ENCODE data around the gene RRM1. TPM values are rescaled to one million over a fixed set of nuclear protein-coding genes. Genes with fewer than 3 reads are reported as not detected.

RRM1 gene
- total RNA-seq, 4 donors from 2014 or later = 69.8 to 137 (median 86.6) TPM

DNA sequence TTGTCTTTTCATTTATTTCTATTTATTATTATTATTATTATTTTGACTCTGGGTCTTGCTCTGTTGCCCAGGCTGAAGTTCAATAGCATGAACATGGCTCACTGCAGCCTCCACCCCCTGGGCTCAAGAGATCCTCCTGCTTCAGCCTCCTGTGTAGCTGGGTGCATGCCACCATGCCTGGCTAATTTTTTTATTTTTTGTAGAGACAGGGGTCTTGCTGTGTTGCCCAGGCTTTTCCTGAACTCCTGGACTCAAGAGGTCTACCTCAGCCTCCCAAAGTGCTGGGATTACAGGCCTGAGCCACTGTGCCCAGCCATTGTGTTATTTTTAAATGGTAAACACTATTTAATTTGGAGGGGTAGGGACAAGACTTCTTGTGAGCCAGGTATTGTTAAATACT is 23.3 kb upstream of the RRM1 start:
- TF ChIP-seq CTCF (IDR thresholded peaks at IDR 0.05) (no peak), POLR2A (IDR thresholded peaks at IDR 0.05) (no peak)
- intact Hi-C loops (cut with DNase I; ENCODE audit: low total_unique reads) = loop anchor here (5.0 kb wide), 1 partner anchor 219 kb away; no protein-coding TSS in a partner anchor
- no peak for DNase-seq (ENCODE audit: low spot score in 2 of 2)
- no peak overlapping the region for H3K4me3 ChIP-seq (ENCODE audit: low read depth, poor library complexity, severe bottlenecking)

GRCh38 chr11:4071914-4072313 is 22.7 kb upstream of the RRM1 start:
- no peak overlapping the region for H3K4me3 ChIP-seq (ENCODE audit: low read depth, poor library complexity, severe bottlenecking)
- TF ChIP-seq POLR2A (IDR thresholded peaks at IDR 0.05) (no peak), CTCF (IDR thresholded peaks at IDR 0.05) (no peak)
- intact Hi-C loops (cut with DNase I; ENCODE audit: low total_unique reads) = loop anchor here (5.0 kb wide), 1 partner anchor 220 kb away; no protein-coding TSS in a partner anchor
- DNase-seq (ENCODE audit: low spot score in 2 of 2) = no peak

DNA sequence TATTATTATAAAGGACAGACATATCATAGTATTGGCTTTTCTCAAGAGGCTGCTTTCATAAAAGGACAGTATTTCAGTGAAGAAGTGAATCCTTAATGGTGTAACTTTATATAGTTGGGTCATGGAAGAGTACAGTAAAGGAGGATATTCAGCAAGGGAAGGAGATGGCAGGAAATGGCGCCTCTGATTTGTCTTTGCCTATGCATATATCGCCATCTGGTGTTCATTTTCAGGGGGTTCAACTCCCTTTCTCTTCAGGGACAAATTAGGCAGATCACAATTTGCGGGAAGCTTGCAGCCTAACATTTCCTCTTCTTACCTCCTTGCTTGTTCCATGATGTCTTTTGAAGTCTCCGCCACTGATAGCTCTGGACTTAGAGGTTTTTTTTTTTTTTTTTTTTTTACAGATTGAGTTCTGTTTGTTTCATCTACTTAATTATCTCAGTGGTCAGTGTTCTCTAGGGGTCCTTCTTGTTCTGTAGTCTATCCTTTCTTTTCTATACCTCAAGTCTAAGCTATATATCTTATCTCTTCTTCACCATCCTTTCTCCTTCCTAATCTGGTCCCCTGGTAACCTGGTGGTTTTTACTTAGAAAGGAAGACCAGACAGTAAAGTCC is 21.8 kb upstream of the RRM1 start:
- no peak overlapping the region for H3K4me3 ChIP-seq (ENCODE audit: low read depth, poor library complexity, severe bottlenecking)
- intact Hi-C loops (cut with DNase I; ENCODE audit: low total_unique reads) = loop anchor here (5.0 kb wide), 1 partner anchor 220 kb away; no protein-coding TSS in a partner anchor
- DNase-seq (ENCODE audit: low spot score in 2 of 2) = peak in 1 of 2 donors; percentile 73
- WGBS, 2 donors = 7% methylated on average over 4 of the region's 4 CpGs
- no peak for TF ChIP-seq POLR2A (IDR thresholded peaks at IDR 0.05)
- peak in 1 of 3 donors; percentile 65 for TF ChIP-seq CTCF (IDR thresholded peaks at IDR 0.05)

DNA sequence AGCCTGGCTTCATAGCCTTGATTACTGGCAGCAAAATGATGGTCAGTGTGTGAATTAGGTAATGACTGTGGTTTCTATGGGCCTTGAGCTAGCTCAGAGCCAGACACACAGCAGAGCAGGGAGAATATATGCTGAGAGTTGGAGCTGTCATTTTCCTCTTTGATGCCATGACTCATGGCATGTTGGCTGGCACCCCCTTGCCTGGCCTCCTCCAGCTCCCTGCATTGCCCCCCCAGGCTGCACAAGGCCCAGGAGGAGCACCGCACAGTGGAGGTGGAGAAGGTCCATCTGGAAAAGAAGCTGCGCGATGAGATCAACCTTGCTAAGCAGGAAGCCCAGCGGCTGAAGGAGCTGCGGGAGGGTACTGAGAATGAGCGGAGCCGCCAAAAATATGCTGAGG is 20.3 kb upstream of the RRM1 start:
- no peak overlapping the region for H3K4me3 ChIP-seq (ENCODE audit: low read depth, poor library complexity, severe bottlenecking)
- no peak for TF ChIP-seq CTCF (IDR thresholded peaks at IDR 0.05)
- WGBS, 2 donors = 55 to 79% methylated on average over 7 of the region's 7 CpGs
- DNase-seq (ENCODE audit: low spot score in 2 of 2) = no peak
- intact Hi-C loops (cut with DNase I; ENCODE audit: low total_unique reads) = loop anchor here (5.0 kb wide), 1 partner anchor 222 kb away; no protein-coding TSS in a partner anchor

- H3K4me3 ChIP-seq (ENCODE audit: low read depth, poor library complexity, severe bottlenecking) = no peak overlapping the region
- no peak for DNase-seq (ENCODE audit: low spot score in 2 of 2)
- intact Hi-C loops (cut with DNase I; ENCODE audit: low total_unique reads) = no loop called here
- WGBS, 2 donors = 42 to 46% methylated on average over 1 of the region's 1 CpG
- no peak for TF ChIP-seq POLR2A (IDR thresholded peaks at IDR 0.05)
Observed at GRCh38 chr11:4076774-4077173, 17.8 kb upstream of the RRM1 start.

DNA sequence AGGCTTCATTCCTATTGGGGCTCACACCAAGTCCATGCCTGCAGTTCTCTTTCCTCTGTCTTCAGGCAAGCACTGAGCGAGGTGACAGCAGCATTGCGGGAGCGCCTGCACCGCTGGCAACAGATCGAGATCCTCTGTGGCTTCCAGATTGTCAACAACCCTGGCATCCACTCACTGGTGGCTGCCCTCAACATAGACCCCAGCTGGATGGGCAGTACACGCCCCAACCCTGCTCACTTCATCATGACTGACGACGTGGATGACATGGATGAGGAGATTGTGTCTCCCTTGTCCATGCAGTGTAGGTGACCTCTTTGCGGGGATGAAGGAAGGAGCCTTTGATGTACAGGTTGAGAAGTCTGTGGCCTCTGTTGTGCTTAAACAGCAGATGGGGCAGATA is 11.4 kb upstream of the RRM1 start:
- no peak overlapping the region for H3K4me3 ChIP-seq (ENCODE audit: low read depth, poor library complexity, severe bottlenecking)
- TF ChIP-seq CTCF (IDR thresholded peaks at IDR 0.05) = no peak
- TF ChIP-seq POLR2A (IDR thresholded peaks at IDR 0.05) = no peak
- no peak for DNase-seq (ENCODE audit: low spot score in 2 of 2)
- intact Hi-C loops (cut with DNase I; ENCODE audit: low total_unique reads) = no loop called here
- WGBS, 2 donors = 82% methylated on average over 9 of the region's 9 CpGs
